Measurements from ENCODE around the gene TALDO1.

DNA sequence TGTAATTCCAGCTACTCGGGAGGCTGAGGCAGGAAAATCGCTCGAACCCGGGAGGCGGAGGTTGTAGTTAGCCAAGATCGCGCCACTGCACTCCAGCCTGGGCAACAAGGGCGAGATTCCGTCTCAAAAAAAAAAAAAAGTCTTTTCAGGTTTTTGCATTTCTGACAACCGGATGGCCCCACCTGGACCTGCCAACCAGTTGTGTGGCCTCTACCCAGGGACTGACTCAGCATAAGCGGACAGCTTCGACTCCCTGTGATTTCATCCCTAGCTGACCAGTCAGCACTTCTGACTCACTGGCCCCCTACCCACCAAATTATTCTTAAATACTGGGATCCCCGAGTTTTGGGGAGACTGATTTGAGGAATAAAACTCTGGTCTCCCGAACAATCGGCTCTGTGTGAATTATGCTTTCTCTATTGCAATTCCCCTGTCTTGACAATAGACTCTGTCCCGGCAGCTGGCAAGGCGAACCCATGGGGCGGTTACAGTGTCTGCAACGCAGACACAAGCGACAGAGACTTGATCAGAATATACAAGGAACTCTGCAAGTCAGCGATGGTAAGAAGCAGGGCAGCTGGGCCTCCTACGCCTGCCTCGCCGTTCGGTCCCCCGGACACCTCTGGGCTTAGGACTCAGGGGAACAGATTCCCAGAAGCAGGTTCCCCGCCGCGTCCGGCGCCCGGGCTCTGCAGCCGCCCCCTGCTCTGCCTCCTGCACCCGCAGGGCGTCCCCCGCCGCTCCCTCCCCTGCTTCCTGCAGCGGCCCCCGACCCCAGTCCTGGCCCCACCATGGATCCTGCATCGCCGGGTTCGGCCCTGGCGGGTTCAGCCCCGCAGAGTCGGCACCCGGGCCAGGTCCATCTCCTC, 741 bp upstream of the TALDO1 start:
- TF ChIP-seq, protein P1, sequence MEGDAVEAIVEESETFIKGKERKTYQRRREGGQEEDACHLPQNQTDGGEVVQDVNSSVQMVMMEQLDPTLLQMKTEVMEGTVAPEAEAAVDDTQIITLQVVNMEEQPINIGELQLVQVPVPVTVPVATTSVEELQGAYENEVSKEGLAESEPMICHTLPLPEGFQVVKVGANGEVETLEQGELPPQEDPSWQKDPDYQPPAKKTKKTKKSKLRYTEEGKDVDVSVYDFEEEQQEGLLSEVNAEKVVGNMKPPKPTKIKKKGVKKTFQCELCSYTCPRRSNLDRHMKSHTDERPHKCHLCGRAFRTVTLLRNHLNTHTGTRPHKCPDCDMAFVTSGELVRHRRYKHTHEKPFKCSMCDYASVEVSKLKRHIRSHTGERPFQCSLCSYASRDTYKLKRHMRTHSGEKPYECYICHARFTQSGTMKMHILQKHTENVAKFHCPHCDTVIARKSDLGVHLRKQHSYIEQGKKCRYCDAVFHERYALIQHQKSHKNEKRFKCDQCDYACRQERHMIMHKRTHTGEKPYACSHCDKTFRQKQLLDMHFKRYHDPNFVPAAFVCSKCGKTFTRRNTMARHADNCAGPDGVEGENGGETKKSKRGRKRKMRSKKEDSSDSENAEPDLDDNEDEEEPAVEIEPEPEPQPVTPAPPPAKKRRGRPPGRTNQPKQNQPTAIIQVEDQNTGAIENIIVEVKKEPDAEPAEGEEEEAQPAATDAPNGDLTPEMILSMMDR (conservative IDR thresholded peaks at IDR 0.05 in 1 of 2, IDR thresholded peaks at IDR 0.05 in 1 of 2; ENCODE audit: low read depth in 1 of 2, low read length in 2 of 2) = no peak
- TF ChIP-seq EZH2 (IDR thresholded peaks at IDR 0.05; ENCODE audit: low read length, missing control alignments) = no peak
